T-helper 17 cell (primary cell): ENCODE measurements around the gene RBL2. TPM values are rescaled to one million over a fixed set of nuclear protein-coding genes. Genes with fewer than 3 reads are reported as not detected.
A peak's percentile ranks its signal among the peaks of the same experiment; 100 is the strongest.
"Not testable (repeated sequence)": the region's sequence is repeated elsewhere in the genome, so short reads cannot be mapped to it uniquely, and the experiment has no call there.

Experiments used
- ATAC-seq: fragments of 150-1000 bp; cut with Tn5 transposase; 2 replicates; pipeline ENCODE4 v1.10.0; 2021; ENCODE audit warnings: mild to moderate bottlenecking, moderate library complexity
- DNase-seq, 3 donors: peaks; one replicate each; pipeline versions ENCODE4 v3.0.0 to v3.0.0-alpha.2; 2020 to 2021
- H3K9me3 ChIP-seq: one replicate; pipeline ENCODE4 v1.7.0; 2013; ENCODE audit warnings: low read length, mild to moderate bottlenecking; ENCODE audit not compliant: control insufficient read depth, poor library complexity, severe bottlenecking
- H3K27ac Mint-ChIP-seq: one replicate; pipeline ENCODE4 v1.8.0; 2022; ENCODE audit warnings: mild to moderate bottlenecking, moderate library complexity, mixed read lengths
- H3K27me3 Mint-ChIP-seq: one replicate; pipeline ENCODE4 v1.8.0; 2022; ENCODE audit warnings: mixed read lengths
- H3K36me3 Mint-ChIP-seq: one replicate; pipeline ENCODE4 v1.8.0; 2022; ENCODE audit warnings: low read depth, mixed read lengths
- H3K4me1 Mint-ChIP-seq: one replicate; pipeline ENCODE4 v1.8.0; 2022; ENCODE audit warnings: mild to moderate bottlenecking, mixed read lengths
- H3K4me3 Mint-ChIP-seq: one replicate; pipeline ENCODE4 v1.8.0; 2022; ENCODE audit warnings: mild to moderate bottlenecking, moderate library complexity, mixed read lengths
- total RNA-seq, 4 donors: library from RNA in 2 of 4; stranded (reverse) in 2 of 4; gene quantifications; one replicate each; pipeline ENCODE4 v1.2.3 and lab custom pipeline; 2022 to 2026

Gene RBL2
- total RNA-seq, 2 donors from 2014 or later, result 168 to 195 TPM

GRCh38 chr16:53502331-53503269 lies 68.3 kb downstream of the RBL2 start, which contains the start of gene AKTIP:
Gene AKTIP (minus strand): TSS chr16:53503209. CDS start chr16:53500259, 2,950 bp downstream.
- H3K36me3 Mint-ChIP-seq, result peaks cover 2% of the 10 kb centered on the region
- H3K4me1 Mint-ChIP-seq, result peaks cover 48% of the 10 kb centered on the region
- no peaks in the 10 kb centered on the region for H3K9me3 ChIP-seq
- peak; percentile 31 for ATAC-seq
- H3K4me3 Mint-ChIP-seq, result peak within 1 kb of the TSS; percentile 96
- H3K27me3 Mint-ChIP-seq, result no peaks in the 10 kb centered on the region
- DNase-seq, result peak; percentile 14 to 56 (median 18)
- peak within 1 kb of the TSS; percentile 97 for H3K27ac Mint-ChIP-seq

DNA sequence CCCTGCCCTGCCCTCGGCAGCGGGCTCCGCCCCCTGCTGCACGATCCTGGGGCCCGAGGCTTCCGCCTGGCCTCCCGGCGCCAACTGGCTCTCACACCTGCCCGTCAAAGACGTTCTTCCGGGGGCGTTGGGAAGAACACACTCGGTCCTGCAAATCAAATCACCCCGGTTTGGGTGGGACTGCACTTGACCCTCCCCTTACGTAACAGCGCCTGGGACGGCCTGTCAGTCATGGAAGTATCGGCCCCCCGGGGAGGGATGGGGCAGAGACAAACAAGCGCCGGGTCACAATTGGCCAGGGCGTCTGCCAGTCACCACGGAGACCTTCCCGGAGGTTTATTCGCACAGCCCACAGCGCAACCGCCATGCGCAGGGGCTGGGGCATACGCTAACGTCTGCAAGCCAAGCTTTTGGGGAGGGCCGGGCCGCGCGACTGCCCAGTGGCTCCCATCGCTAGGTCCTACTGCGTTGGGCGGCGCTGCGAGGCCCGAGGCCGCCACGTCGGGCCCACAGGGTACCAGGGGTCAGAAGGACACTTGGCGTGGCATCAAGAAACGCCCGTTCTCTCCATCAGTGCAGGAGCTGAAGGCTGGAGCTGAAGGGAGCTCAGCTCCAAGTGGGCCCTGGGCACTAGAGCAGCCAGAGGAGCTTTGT lies 69.1 kb downstream of the RBL2 start:
- ATAC-seq (peak; percentile 91), DNase-seq (peak; percentile 98 to 99 (median 98))
- H3K9me3 ChIP-seq, result no peaks in the 10 kb centered on the region
- Mint-ChIP-seq H3K27me3 (no peaks in the 10 kb centered on the region), H3K36me3 (peaks cover 2% of the 10 kb centered on the region), H3K4me1 (peaks cover 44% of the 10 kb centered on the region), H3K4me3 (peak overlapping the region; percentile 96), H3K27ac (peak overlapping the region; percentile 97)

GRCh38 chr16:53503991-53504663 lies 69.9 kb downstream of the RBL2 start:
- no peaks in the 10 kb centered on the region for H3K9me3 ChIP-seq
- DNase-seq (peak in 2 of 3 donors; percentile 12 to 14), ATAC-seq (no peak)
- H3K4me3 Mint-ChIP-seq, result peak overlapping the region; percentile 96
- no peaks in the 10 kb centered on the region for H3K27me3 Mint-ChIP-seq
- H3K36me3 Mint-ChIP-seq, result peaks cover 2% of the 10 kb centered on the region
- H3K4me1 Mint-ChIP-seq, result peaks cover 39% of the 10 kb centered on the region
- peak overlapping the region; percentile 97 for H3K27ac Mint-ChIP-seq

DNA sequence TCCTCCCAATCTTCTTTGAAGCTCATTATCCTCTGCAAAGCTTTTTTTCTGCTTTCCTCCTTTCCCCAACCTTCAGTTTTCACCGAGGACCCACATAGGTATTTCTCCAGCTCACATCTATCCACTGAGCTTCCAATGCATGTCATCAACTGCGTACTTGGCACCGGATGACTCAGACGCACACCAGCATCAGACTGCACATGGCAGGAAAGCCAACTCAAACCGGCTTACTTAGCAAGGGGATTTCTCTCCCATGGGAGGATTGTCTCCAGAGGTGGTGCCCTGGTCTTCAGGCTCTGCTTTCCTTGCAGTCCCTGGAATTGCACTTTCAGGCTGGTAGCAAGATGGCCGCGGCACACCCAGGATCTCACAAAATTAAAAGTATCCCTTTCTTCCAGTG lies 70.4 kb downstream of the RBL2 start:
- peaks cover 38% of the 10 kb centered on the region for H3K4me1 Mint-ChIP-seq
- no peaks in the 10 kb centered on the region for H3K27me3 Mint-ChIP-seq
- no peak for ATAC-seq
- H3K4me3 Mint-ChIP-seq, result peak overlapping the region; percentile 96
- DNase-seq, result peak in 1 of 3 donors; percentile 25
- H3K27ac Mint-ChIP-seq, result peak overlapping the region; percentile 97
- H3K9me3 ChIP-seq, result no peaks in the 10 kb centered on the region
- peaks cover 2% of the 10 kb centered on the region for H3K36me3 Mint-ChIP-seq

DNA sequence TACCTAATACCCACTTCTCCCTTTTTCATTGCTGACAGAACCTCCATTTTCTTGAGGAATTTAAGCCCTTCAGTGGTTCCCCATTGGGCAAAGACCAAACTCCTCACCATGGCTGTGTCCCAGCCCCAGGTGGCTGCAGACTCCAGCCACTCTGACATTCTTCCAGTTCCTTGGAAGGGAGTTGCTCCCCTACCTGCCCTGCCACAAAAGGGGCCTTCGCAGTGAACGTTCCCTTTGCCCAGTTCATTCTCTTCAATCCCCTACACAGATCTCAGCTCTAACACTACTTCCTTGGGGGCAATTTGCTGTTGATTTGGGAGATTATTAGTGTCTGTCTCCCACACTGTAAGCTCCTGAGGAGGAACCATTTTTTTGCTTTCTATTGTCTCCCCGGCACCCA lies 72.0 kb downstream of the RBL2 start:
- Mint-ChIP-seq H3K27me3 (no peaks in the 10 kb centered on the region), H3K36me3 (peaks cover 2% of the 10 kb centered on the region), H3K4me1 (peaks cover 37% of the 10 kb centered on the region), H3K4me3 (no peak overlapping the region), H3K27ac (no peak overlapping the region)
- H3K9me3 ChIP-seq, result no peaks in the 10 kb centered on the region
- DNase-seq (no peak), ATAC-seq (no peak)

- no peak for ATAC-seq
- H3K27me3 Mint-ChIP-seq, result no peaks in the 10 kb centered on the region
- H3K4me3 Mint-ChIP-seq, result no peak overlapping the region
- no peaks in the 10 kb centered on the region for H3K9me3 ChIP-seq
- peaks cover 30% of the 10 kb centered on the region for H3K4me1 Mint-ChIP-seq
- DNase-seq, result no peak
- no peak overlapping the region for H3K27ac Mint-ChIP-seq
- peaks cover 2% of the 10 kb centered on the region for H3K36me3 Mint-ChIP-seq
Measured at GRCh38 chr16:53507464-53508179, 73.4 kb downstream of the RBL2 start.

DNA sequence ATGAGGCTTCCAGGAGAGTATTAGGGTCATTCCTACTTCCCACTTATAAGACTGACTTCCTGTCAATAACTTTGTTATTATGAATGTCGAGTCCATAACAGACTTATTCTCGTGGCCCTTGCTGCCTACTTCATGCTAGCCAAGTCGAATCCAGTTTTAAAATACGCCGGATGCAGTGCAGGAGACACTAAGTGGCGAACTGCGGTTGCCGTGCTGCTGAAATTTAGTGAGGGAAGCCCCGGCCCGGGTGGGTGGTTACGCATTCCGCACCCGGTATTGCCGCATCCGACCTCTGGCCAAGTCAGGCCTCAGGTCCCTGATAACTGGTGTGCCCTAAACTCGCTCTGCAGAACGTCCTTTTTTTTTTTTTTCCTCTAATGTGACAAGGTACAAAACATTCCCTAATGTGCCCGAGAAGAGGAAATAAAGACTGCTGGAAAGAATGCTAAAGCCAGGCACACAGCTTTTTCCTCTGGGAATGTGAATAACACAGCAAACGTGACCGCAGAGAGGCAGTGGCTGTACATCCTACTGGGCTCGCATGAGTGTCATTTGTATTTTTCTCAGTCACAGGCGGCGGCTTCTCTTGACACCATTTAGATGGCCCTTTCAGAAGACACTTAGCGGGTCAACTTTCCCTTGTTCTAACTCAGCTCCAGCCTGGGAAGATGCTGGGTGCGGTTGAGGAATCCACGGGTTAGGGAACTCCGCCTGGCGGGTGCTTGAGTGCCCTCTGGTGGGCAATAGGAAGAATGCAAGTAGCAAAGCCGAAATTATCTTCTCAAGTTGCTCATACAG lies 75.8 kb downstream of the RBL2 start:
- no peaks in the 10 kb centered on the region for H3K9me3 ChIP-seq
- peak; percentile 32 to 39 (median 34) for DNase-seq
- Mint-ChIP-seq H3K27me3 (no peaks in the 10 kb centered on the region), H3K27ac (peak overlapping the region; percentile 71), H3K36me3 (no peaks in the 10 kb centered on the region), H3K4me3 (peak overlapping the region; percentile 36), H3K4me1 (peaks cover 16% of the 10 kb centered on the region)
- peak; percentile 86 for ATAC-seq

DNA sequence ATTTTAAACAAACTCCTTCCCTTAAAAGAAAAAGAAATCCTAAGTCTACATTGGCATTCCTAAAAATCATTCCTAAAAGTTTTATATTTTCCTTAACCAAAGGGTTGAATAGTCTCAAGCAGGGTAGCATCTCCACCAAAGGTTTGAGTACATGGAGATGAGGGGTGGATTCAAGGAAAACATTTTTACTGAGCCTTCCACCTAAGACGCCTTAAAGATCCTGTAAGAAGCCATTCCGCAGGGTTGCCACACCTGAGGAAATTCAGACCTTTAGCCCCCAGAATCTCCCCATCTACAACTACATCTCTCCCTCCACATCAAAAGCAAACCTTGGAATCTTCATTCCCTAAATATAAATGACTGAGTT lies 76.4 kb downstream of the RBL2 start:
- ATAC-seq, result no peak
- peak overlapping the region; percentile 71 for H3K27ac Mint-ChIP-seq
- H3K9me3 ChIP-seq, result no peaks in the 10 kb centered on the region
- no peaks in the 10 kb centered on the region for H3K27me3 Mint-ChIP-seq
- H3K4me1 Mint-ChIP-seq, result peaks cover 14% of the 10 kb centered on the region
- no peak for DNase-seq
- peak overlapping the region; percentile 36 for H3K4me3 Mint-ChIP-seq
- H3K36me3 Mint-ChIP-seq, result no peaks in the 10 kb centered on the region

DNA sequence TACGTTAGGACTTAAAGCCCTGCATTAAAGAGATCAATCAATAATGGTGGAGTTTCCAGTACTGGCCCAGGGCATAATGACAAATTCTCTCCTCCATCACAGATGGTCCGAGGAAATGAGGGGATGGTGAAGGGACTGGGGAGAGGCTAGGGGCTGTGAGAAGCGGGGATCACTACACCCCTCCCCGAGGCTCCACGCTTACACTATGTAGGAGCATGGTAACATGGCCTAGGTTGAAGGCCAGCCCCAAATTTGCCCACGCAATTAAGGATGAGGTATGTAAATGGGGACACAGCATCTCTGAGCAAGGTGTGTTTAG lies 76.8 kb downstream of the RBL2 start:
- H3K9me3 ChIP-seq, result no peaks in the 10 kb centered on the region
- H3K27me3 Mint-ChIP-seq, result no peaks in the 10 kb centered on the region
- DNase-seq (no peak), ATAC-seq (no peak)
- H3K36me3 Mint-ChIP-seq, result no peaks in the 10 kb centered on the region
- H3K4me1 Mint-ChIP-seq, result peaks cover 18% of the 10 kb centered on the region
- peak overlapping the region; percentile 71 for H3K27ac Mint-ChIP-seq
- H3K4me3 Mint-ChIP-seq, result peak overlapping the region; percentile 21

GRCh38 chr16:53511403-53512280 lies 77.4 kb downstream of the RBL2 start:
- no peaks in the 10 kb centered on the region for H3K9me3 ChIP-seq
- DNase-seq (no peak), ATAC-seq (no peak)
- H3K4me1 Mint-ChIP-seq, result peaks cover 21% of the 10 kb centered on the region
- H3K27me3 Mint-ChIP-seq, result no peaks in the 10 kb centered on the region
- H3K36me3 Mint-ChIP-seq, result no peaks in the 10 kb centered on the region
- H3K4me3 Mint-ChIP-seq, result no peak overlapping the region
- peak overlapping the region; percentile 71 for H3K27ac Mint-ChIP-seq

DNA sequence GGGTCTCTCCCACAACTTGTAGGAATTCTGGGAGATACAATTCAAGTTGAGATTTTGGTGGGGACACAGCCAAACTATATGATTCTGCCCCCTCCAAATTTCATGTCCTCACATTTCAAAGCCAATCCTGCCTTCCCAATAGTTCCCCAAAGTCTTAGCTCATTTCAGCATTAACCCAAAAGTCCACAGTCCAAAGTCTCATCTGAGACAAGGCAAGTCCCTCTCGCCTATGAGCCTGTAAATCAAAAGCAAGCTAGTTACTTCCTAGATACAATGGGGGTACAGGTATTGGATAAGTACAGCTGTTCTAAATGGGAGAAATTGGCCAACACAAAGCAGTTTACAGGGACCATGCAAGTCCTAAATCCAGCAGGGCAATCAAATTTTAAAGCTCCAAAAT lies 78.5 kb downstream of the RBL2 start:
- DNase-seq, H3K36me3 Mint-ChIP-seq, H3K27ac Mint-ChIP-seq, H3K27me3 Mint-ChIP-seq, H3K4me3 Mint-ChIP-seq, ATAC-seq, H3K9me3 ChIP-seq: not testable (repeated sequence)
- H3K4me1 Mint-ChIP-seq, result peaks cover 32% of the 10 kb centered on the region
